LNCaP clone FGC (cell line): ENCODE results near the gene KIF1B.
A peak's percentile ranks its signal among the peaks of the same experiment; 100 is the strongest.

Source experiments
- DNase-seq: peaks from one replicate; pipeline ENCODE4 v3.0.0-alpha.2; 2011; ENCODE audit warnings: low read depth
- H3K4me3 ChIP-seq: 2 replicates; pipeline ENCODE4 v1.5.1; 2011; ENCODE audit warnings: mild to moderate bottlenecking, low read depth, low read length, control low read depth
- TF ChIP-seq, protein P1 (sequence below): IDR thresholded peaks from 2 replicates; pipeline ENCODE4 v1.5.1; 2012; ENCODE audit warnings: mild to moderate bottlenecking; ENCODE audit not compliant: control insufficient read depth, insufficient read depth; ENCODE audit errors: extremely low read depth

The KIF1B gene

GRCh38 chr1:10324627-10325026, 114.3 kb downstream of the KIF1B start:
- no peak overlapping the region for H3K4me3 ChIP-seq
- TF ChIP-seq, protein P1, sequence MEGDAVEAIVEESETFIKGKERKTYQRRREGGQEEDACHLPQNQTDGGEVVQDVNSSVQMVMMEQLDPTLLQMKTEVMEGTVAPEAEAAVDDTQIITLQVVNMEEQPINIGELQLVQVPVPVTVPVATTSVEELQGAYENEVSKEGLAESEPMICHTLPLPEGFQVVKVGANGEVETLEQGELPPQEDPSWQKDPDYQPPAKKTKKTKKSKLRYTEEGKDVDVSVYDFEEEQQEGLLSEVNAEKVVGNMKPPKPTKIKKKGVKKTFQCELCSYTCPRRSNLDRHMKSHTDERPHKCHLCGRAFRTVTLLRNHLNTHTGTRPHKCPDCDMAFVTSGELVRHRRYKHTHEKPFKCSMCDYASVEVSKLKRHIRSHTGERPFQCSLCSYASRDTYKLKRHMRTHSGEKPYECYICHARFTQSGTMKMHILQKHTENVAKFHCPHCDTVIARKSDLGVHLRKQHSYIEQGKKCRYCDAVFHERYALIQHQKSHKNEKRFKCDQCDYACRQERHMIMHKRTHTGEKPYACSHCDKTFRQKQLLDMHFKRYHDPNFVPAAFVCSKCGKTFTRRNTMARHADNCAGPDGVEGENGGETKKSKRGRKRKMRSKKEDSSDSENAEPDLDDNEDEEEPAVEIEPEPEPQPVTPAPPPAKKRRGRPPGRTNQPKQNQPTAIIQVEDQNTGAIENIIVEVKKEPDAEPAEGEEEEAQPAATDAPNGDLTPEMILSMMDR, result no peak
- no peak for DNase-seq

- H3K4me3 ChIP-seq, result no peak overlapping the region
- DNase-seq, result no peak
- TF ChIP-seq, protein P1, result no peak
These were observed 115.2 kb downstream of the KIF1B start for GRCh38 chr1:10325521-10325920.

GRCh38 chr1:10326251-10326650, 115.9 kb downstream of the KIF1B start:
- H3K4me3 ChIP-seq, result no peak overlapping the region
- no peak for DNase-seq
- TF ChIP-seq, protein P1, result no peak

DNA sequence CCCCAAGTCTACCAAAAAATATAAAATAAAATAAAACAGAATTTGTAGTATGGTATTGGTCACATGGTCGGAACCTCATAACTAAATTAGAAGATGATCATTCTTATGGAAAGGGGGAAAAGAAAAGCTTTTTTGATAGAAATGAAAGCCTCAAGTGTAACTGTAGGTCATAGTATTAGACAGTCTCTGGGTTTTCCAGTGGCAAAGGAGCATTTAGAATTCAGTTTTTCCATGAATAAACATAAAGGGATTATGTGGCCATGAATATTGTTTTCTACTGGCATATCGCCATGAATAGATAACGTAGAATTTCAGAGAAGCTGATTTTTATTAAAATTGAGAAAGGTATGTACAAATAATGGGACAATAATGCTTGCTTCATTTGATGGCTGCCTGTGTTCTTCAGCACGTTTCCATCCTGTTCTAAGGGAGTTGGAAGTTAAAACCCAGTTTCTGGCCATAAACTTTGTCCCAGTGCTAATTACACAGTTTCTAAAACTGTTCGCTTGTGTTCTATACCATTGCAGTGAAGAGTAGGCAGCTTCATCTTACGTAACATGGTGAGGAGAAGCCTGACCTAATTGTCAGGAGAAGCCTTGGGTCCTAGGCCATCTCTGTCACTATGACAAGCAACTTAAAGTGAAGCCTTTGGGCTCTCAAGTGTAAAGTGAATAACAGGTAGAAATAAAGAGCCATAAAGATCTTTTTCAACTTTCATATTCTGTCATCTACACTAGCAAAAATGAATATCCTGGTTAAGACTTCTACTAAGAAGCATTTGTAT, 118.0 kb downstream of the KIF1B start:
- TF ChIP-seq, protein P1, result no peak
- H3K4me3 ChIP-seq, result no peak overlapping the region
- no peak for DNase-seq

GRCh38 chr1:10337436-10337835, 127.1 kb downstream of the KIF1B start:
- no peak overlapping the region for H3K4me3 ChIP-seq
- no peak for DNase-seq
- TF ChIP-seq, protein P1, result no peak

- no peak for DNase-seq
- TF ChIP-seq, protein P1, result peak; percentile 81
- H3K4me3 ChIP-seq, result no peak overlapping the region
These were observed 127.7 kb downstream of the KIF1B start for GRCh38 chr1:10338047-10338446.

- no peak for DNase-seq
- TF ChIP-seq, protein P1, result no peak
- no peak overlapping the region for H3K4me3 ChIP-seq
These were observed 128.2 kb downstream of the KIF1B start for GRCh38 chr1:10338611-10339010.
